ENCODE data around the gene SRL. TPM values are rescaled to one million over a fixed set of nuclear protein-coding genes. Genes with fewer than 3 reads are reported as not detected.
"Not testable (repeated sequence)": the region's sequence is repeated elsewhere in the genome, so short reads cannot be mapped to it uniquely, and the experiment has no call there.

Gene SRL
- total RNA-seq, 2 donors from 2014 or later = not detected

GRCh38 chr16:4226251-4227039, 15.4 kb downstream of the SRL start:
- no peak for ATAC-seq
- Mint-ChIP-seq H3K4me1 (ENCODE audit: low read depth in 2 of 2) (no peaks in the 10 kb centered on the region), H3K4me3 (no peak overlapping the region), H3K27ac (no peak overlapping the region), H3K27me3 (peaks cover 0 to 2% of the 10 kb centered on the region in 2 donors), H3K36me3 (no peaks in the 10 kb centered on the region), H3K9me3 (no peaks in the 10 kb centered on the region)
- DNase-seq (ENCODE audit: low spot score) = no peak

GRCh38 chr16:4225075-4225474, 16.8 kb downstream of the SRL start:
- ATAC-seq (no peak), DNase-seq (ENCODE audit: low spot score) (no peak)
- Mint-ChIP-seq H3K36me3 (no peaks in the 10 kb centered on the region), H3K4me3 (no peak overlapping the region), H3K9me3 (no peaks in the 10 kb centered on the region), H3K4me1 (ENCODE audit: low read depth in 2 of 2) (no peaks in the 10 kb centered on the region), H3K27ac (no peak overlapping the region), H3K27me3 (peaks cover 0 to 2% of the 10 kb centered on the region in 2 donors)

- Mint-ChIP-seq H3K36me3 (no peaks in the 10 kb centered on the region), H3K4me1 (ENCODE audit: low read depth in 2 of 2) (no peaks in the 10 kb centered on the region), H3K27me3 (peaks cover 0 to 2% of the 10 kb centered on the region in 2 donors), H3K27ac (no peak overlapping the region), H3K4me3 (no peak overlapping the region), H3K9me3 (no peaks in the 10 kb centered on the region)
- DNase-seq (ENCODE audit: low spot score) (no peak), ATAC-seq (no peak)
These were observed 21.5 kb downstream of the SRL start for GRCh38 chr16:4220358-4220757.

DNA sequence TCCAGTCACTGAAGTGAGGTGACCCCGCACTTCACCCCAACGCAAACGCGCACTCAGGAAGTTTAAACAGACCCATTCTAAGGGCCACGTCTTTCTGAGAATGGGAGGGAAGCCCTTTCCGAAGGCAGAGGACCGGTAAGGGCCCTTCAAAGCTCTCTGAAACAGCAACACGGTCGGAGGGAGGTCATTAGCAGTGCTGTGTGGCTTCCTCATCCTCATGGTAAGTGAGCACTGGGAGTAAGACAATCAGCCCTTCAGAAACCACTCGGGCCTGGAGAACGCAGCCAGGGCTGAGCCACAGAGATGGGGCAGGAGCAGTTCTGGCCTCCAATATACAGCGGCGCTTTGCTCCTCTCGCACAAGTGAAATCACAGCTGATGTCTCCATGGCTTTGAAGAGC, 23.7 kb downstream of the SRL start:
- no peaks in the 10 kb centered on the region for H3K4me1 Mint-ChIP-seq (ENCODE audit: low read depth in 2 of 2)
- ATAC-seq = no peak
- no peaks in the 10 kb centered on the region for H3K27me3 Mint-ChIP-seq
- H3K4me3 Mint-ChIP-seq = no peak overlapping the region
- H3K36me3 Mint-ChIP-seq = no peaks in the 10 kb centered on the region
- no peak overlapping the region for H3K27ac Mint-ChIP-seq
- no peaks in the 10 kb centered on the region for H3K9me3 Mint-ChIP-seq
- no peak for DNase-seq (ENCODE audit: low spot score)

- no peak overlapping the region for H3K4me3 Mint-ChIP-seq
These were observed 24.4 kb downstream of the SRL start for GRCh38 chr16:4217204-4218131.

GRCh38 chr16:4216596-4216995, 25.3 kb downstream of the SRL start:
- Mint-ChIP-seq H3K4me3 (no peak overlapping the region), H3K27ac (no peak overlapping the region), H3K9me3 (no peaks in the 10 kb centered on the region), H3K27me3 (no peaks in the 10 kb centered on the region), H3K36me3 (no peaks in the 10 kb centered on the region), H3K4me1 (ENCODE audit: low read depth in 2 of 2) (no peaks in the 10 kb centered on the region)
- DNase-seq (ENCODE audit: low spot score) (no peak), ATAC-seq (no peak)

More at GRCh38 chr16:4217204-4218131, 24.4 kb downstream of the SRL start:
- DNase-seq (ENCODE audit: low spot score) (no peak), ATAC-seq (no peak)
- no peaks in the 10 kb centered on the region for H3K36me3 Mint-ChIP-seq
- no peaks in the 10 kb centered on the region for H3K4me1 Mint-ChIP-seq (ENCODE audit: low read depth in 2 of 2)
- no peaks in the 10 kb centered on the region for H3K27me3 Mint-ChIP-seq
- H3K27ac Mint-ChIP-seq = no peak overlapping the region
- no peaks in the 10 kb centered on the region for H3K9me3 Mint-ChIP-seq

GRCh38 chr16:4215106-4215505, 26.8 kb downstream of the SRL start:
- no peaks in the 10 kb centered on the region for H3K27me3 Mint-ChIP-seq
- H3K36me3 Mint-ChIP-seq = no peaks in the 10 kb centered on the region
- no peaks in the 10 kb centered on the region for H3K4me1 Mint-ChIP-seq (ENCODE audit: low read depth in 2 of 2)
- no peak overlapping the region for H3K4me3 Mint-ChIP-seq
- no peaks in the 10 kb centered on the region for H3K9me3 Mint-ChIP-seq
- DNase-seq (ENCODE audit: low spot score) (no peak), ATAC-seq (no peak)
- no peak overlapping the region for H3K27ac Mint-ChIP-seq

DNA sequence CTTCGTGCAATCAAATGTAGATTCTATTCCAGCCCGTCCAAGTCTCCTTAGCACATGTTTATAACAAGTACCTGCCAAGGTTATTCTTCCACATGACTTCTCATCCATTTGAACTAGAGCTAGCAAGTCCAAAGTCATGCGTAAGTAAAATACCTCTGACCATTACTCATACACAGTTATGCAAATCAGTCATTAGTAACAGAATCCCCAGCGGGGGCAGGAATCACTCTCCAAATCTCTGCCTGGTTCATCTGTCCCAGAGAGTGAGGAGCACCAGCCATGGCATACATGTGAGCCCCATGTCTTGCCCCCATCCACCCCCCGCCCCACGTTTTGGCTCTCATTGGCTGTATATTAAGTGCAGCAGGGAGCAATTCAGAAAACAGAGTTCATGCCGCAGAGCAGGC, 27.7 kb downstream of the SRL start:
- DNase-seq (ENCODE audit: low spot score) (no peak), ATAC-seq (no peak)
- no peak overlapping the region for H3K4me3 Mint-ChIP-seq
- H3K4me1 Mint-ChIP-seq (ENCODE audit: low read depth in 2 of 2) = no peaks in the 10 kb centered on the region
- no peaks in the 10 kb centered on the region for H3K27me3 Mint-ChIP-seq
- no peaks in the 10 kb centered on the region for H3K9me3 Mint-ChIP-seq
- H3K36me3 Mint-ChIP-seq = no peaks in the 10 kb centered on the region
- H3K27ac Mint-ChIP-seq = no peak overlapping the region

GRCh38 chr16:4213737-4214136, 28.1 kb downstream of the SRL start:
- DNase-seq (ENCODE audit: low spot score) = no peak
- Mint-ChIP-seq H3K4me1 (ENCODE audit: low read depth in 2 of 2) (no peaks in the 10 kb centered on the region), H3K27ac (no peak overlapping the region), H3K27me3 (no peaks in the 10 kb centered on the region), H3K9me3 (no peaks in the 10 kb centered on the region), H3K36me3 (no peaks in the 10 kb centered on the region), H3K4me3 (no peak overlapping the region)
- no peak for ATAC-seq

DNA sequence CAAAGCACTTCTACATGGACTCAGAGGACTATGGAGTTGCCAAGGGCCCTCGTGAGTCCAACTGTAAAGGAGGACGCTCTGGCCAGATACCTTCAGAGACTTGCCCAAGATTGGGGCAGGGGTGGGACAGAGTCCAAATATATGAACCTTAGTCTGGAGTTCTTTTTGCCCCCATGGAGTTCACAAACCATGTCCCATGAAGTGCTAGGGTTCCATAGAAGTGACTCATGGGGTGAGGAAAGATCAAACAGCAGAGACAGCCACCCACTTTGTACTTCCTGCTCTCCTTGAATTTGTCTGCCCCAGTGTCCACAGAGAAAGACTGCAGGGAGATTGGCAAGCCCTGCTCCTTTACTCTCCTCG, 29.0 kb downstream of the SRL start:
- Mint-ChIP-seq H3K27ac (no peak overlapping the region), H3K36me3 (no peaks in the 10 kb centered on the region), H3K4me3 (no peak overlapping the region), H3K4me1 (ENCODE audit: low read depth in 2 of 2) (no peaks in the 10 kb centered on the region), H3K27me3 (no peaks in the 10 kb centered on the region), H3K9me3 (no peaks in the 10 kb centered on the region)
- ATAC-seq (no peak), DNase-seq (ENCODE audit: low spot score) (no peak)

DNA sequence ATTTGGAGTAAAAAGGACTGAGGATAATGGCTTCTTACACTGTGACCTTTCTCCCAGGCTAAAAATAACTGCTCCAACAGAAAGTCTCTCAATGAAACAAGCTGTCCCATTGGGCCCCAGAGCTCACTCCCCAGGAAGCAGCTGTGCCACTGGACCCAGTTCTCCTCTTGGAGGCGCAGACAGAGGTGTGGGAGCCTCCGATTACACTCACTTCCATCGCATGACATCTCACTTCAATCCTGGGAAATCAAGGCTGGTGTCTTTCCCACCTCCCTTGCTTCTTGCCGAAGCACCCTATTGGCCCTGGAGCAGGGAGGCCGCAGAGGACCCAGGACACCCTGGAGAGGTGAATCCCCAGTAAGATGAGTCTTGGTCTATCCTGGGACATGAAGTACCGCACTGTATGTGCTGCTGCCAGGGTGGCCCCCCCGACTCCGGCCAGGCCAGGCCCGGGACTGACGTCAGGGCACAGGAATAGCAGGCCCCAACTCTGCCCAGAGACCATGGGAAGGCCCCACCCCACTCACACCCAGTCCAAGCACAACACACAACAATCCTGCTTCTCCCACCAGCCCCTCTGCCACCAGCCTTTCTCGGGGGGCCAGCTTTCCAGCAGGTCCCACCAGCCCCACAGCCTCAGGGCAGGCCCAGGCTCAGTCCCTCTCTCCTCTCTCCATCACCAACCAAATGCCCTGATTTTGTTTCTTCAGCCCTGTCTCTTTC, 29.5 kb downstream of the SRL start:
- ATAC-seq = peak in 1 of 2 donors; percentile 34
- Mint-ChIP-seq H3K36me3 (no peaks in the 10 kb centered on the region), H3K4me3 (no peak overlapping the region), H3K27ac (no peak overlapping the region), H3K9me3 (no peaks in the 10 kb centered on the region), H3K27me3 (no peaks in the 10 kb centered on the region), H3K4me1 (ENCODE audit: low read depth in 2 of 2) (no peaks in the 10 kb centered on the region)
- no peak for DNase-seq (ENCODE audit: low spot score)

GRCh38 chr16:4211445-4212210, 30.3 kb downstream of the SRL start:
- H3K4me1 Mint-ChIP-seq (ENCODE audit: low read depth in 2 of 2); H3K9me3 Mint-ChIP-seq; H3K27me3 Mint-ChIP-seq; H3K4me3 Mint-ChIP-seq; ATAC-seq; H3K27ac Mint-ChIP-seq; DNase-seq (ENCODE audit: low spot score); H3K36me3 Mint-ChIP-seq: not testable (repeated sequence)

GRCh38 chr16:4209666-4210065, 32.2 kb downstream of the SRL start:
- no peaks in the 10 kb centered on the region for H3K36me3 Mint-ChIP-seq
- DNase-seq (ENCODE audit: low spot score) (no peak), ATAC-seq (no peak)
- peaks cover 0 to 3% of the 10 kb centered on the region in 2 donors for H3K27me3 Mint-ChIP-seq
- no peak overlapping the region for H3K4me3 Mint-ChIP-seq
- no peaks in the 10 kb centered on the region for H3K9me3 Mint-ChIP-seq
- H3K4me1 Mint-ChIP-seq (ENCODE audit: low read depth in 2 of 2) = peaks cover 4 to 6% of the 10 kb centered on the region in 2 donors
- H3K27ac Mint-ChIP-seq = no peak overlapping the region
